WTC11 (cell line): Measurements from ENCODE around the gene MMP11. TPM values are rescaled to one million over a fixed set of nuclear protein-coding genes. Genes with fewer than 3 reads are reported as not detected.

Experiments used
- ATAC-seq: fragments of 200-7000 bp; cut with Tn5 transposase; 2 replicates; pipeline ENCODE4 v1.10.0; 2021; ENCODE audit warnings: mild to moderate bottlenecking, moderate library complexity
- CTCF ChIA-PET: fragments of 300-600 bp; sonication (Branson Sonifier 250); formaldehyde crosslinking; loops from one replicate; lab custom pipeline; 2021; ENCODE audit warnings: antibody characterized with exemption; lab: Charles Lee
- POLR2A ChIA-PET: fragments of 350-600 bp; sonication (Branson Sonifier 250); formaldehyde crosslinking; loops from one replicate; lab custom pipeline; 2021; ENCODE audit warnings: antibody characterized with exemption; lab: Charles Lee
- DNase-seq: peaks from one replicate; pipeline ENCODE4 v3.0.0; 2021; ENCODE audit warnings: low spot score
- H3K27ac Mint-ChIP-seq: 2 replicates; pipeline ENCODE4 v1.8.0; 2021; ENCODE audit warnings: mixed read lengths
- H3K27me3 Mint-ChIP-seq: 2 replicates; pipeline ENCODE4 v1.8.0; 2021; ENCODE audit warnings: low read depth, mild to moderate bottlenecking, moderate library complexity, mixed read lengths
- H3K36me3 Mint-ChIP-seq: 2 replicates; pipeline ENCODE4 v1.8.0; 2021; ENCODE audit warnings: mixed read lengths
- H3K4me1 Mint-ChIP-seq: 2 replicates; pipeline ENCODE4 v1.8.0; 2022; ENCODE audit warnings: mixed read lengths
- H3K4me3 Mint-ChIP-seq: 2 replicates; pipeline ENCODE4 v1.8.0; 2021; ENCODE audit warnings: mild to moderate bottlenecking, moderate library complexity, mixed read lengths
- H3K9me3 Mint-ChIP-seq: 2 replicates; pipeline ENCODE4 v1.8.0; 2021; ENCODE audit warnings: mixed read lengths
- AFF4 ChIP-seq: sonication (generic); formaldehyde crosslinking; IDR thresholded peaks from 2 replicates; pipeline ENCODE4 v1.8.1; 2023; ENCODE audit warnings: mild to moderate bottlenecking, missing genetic modification reagents, borderline replicate concordance
- EMX1 ChIP-seq: fragments of 250-450 bp; sonication (Bioruptor Pico); IDR thresholded peaks from 2 replicates; pipeline ENCODE4 v1.8.0; 2021; ENCODE audit warnings: mild to moderate bottlenecking
- FOXP1 ChIP-seq: sonication (generic); formaldehyde crosslinking; IDR thresholded peaks from 2 replicates; pipeline ENCODE4 v1.8.0; 2022; ENCODE audit warnings: missing genetic modification reagents, mild to moderate bottlenecking, moderate library complexity, borderline replicate concordance
- GTF2I ChIP-seq: fragments of 250-450 bp; sonication (Bioruptor Pico); conservative IDR thresholded peaks from 2 replicates; pipeline ENCODE4 v1.4.0; 2021; ENCODE audit warnings: mild to moderate bottlenecking
- MAX ChIP-seq: sonication (generic); formaldehyde crosslinking; IDR thresholded peaks from 2 replicates; pipeline ENCODE4 v1.8.0; 2022; ENCODE audit warnings: mild to moderate bottlenecking, missing genetic modification reagents
- NFATC4 ChIP-seq: fragments of 250-450 bp; sonication (Bioruptor Pico); IDR thresholded peaks from 2 replicates; pipeline ENCODE4 v1.9.0; 2021; ENCODE audit warnings: mild to moderate bottlenecking
- NFE2L1 ChIP-seq: sonication (generic); formaldehyde crosslinking; IDR thresholded peaks from 2 replicates; pipeline ENCODE4 v1.8.1; 2023; ENCODE audit warnings: missing genetic modification reagents
- SP1 ChIP-seq: sonication (generic); formaldehyde crosslinking; conservative IDR thresholded peaks from 2 replicates; pipeline ENCODE4 v1.8.1; 2022; ENCODE audit warnings: missing genetic modification reagents
- USF2 ChIP-seq: sonication (generic); formaldehyde crosslinking; IDR thresholded peaks from 2 replicates; pipeline ENCODE4 v1.8.1; 2023; ENCODE audit warnings: mild to moderate bottlenecking, missing genetic modification reagents, moderate library complexity
- ZNF138 ChIP-seq: sonication (generic); formaldehyde crosslinking; conservative IDR thresholded peaks from 2 replicates; pipeline ENCODE4 v1.8.1; 2022; ENCODE audit warnings: mild to moderate bottlenecking, moderate library complexity, missing genetic modification reagents
- total RNA-seq: library from RNA; stranded (reverse); gene quantifications from 3 replicates; pipeline ENCODE4 v1.2.3, GENCODE V29; 2021

Gene MMP11
- total RNA-seq, 1 experiment from 2014 or later: 16.5 TPM

GRCh38 chr22:23818541-23818940 lies 45.9 kb downstream of the MMP11 start (continued):
- no peak for TF ChIP-seq NFE2L1 (CRISPR knock-in tag)
- TF ChIP-seq MAX (CRISPR knock-in tag): no peak
- TF ChIP-seq GTF2I (CRISPR knock-in tag): no peak

GRCh38 chr22:23820748-23821211 lies 48.1 kb downstream of the MMP11 start:
- Mint-ChIP-seq H3K27me3 (no peaks in the 10 kb centered on the region; the same call in 1 of the 2 replicates), H3K27ac (0 out of 2 replicates have a peak overlapping the region, but pooled peaks have one; percentile 40), H3K9me3 (no peaks in the 10 kb centered on the region), H3K4me1 (peaks cover 9% of the 10 kb centered on the region), H3K4me3 (no peak overlapping the region), H3K36me3 (peaks cover 87% of the 10 kb centered on the region)
- ChIA-PET CTCF (interaction anchor here (0.5 to 3.0 kb wide), 2 partner anchors 29 to 42 kb away, joined by 5 to 15 read pairs; no protein-coding TSS in a partner anchor), POLR2A (interaction anchor here (0.7 to 0.8 kb wide), 3 partner anchors 21 to 73 kb away, joined by 3 read pairs; partner anchors contain the start of gene MIF)
- ATAC-seq (peak; percentile 53), DNase-seq (no peak)
- TF ChIP-seq FOXP1 (CRISPR knock-in tag) (0 out of 2 replicates have a peak, but pooled peaks have one; percentile 37), EMX1 (no peak)

GRCh38 chr22:23822101-23822671 lies 49.5 kb downstream of the MMP11 start:
- Mint-ChIP-seq H3K36me3 (peaks cover 83% of the 10 kb centered on the region), H3K4me3 (no peak overlapping the region), H3K27ac (peak overlapping the region; percentile 76), H3K9me3 (no peaks in the 10 kb centered on the region), H3K4me1 (peaks cover 13% of the 10 kb centered on the region), H3K27me3 (no peaks in the 10 kb centered on the region; the same call in 1 of the 2 replicates)
- ATAC-seq (no peak), DNase-seq (no peak)
- TF ChIP-seq SP1 (CRISPR knock-in tag) (no peak), AFF4 (no peak), NFATC4 (CRISPR knock-in tag) (no peak)
- POLR2A ChIA-PET: interaction anchor here (0.7 kb wide), 1 partner anchor 145 kb away, joined by 3 read pairs; no protein-coding TSS in a partner anchor
- CTCF ChIA-PET: interaction anchor here (3.0 kb wide), 1 partner anchor 27 kb away, joined by 15 read pairs; no protein-coding TSS in a partner anchor

GRCh38 chr22:23823331-23823791 lies 50.7 kb downstream of the MMP11 start:
- POLR2A ChIA-PET: interaction anchor here (1.0 kb wide), 1 partner anchor 15 kb away, joined by 3 read pairs; the partner anchor contains the start of gene DERL3
- CTCF ChIA-PET: no interaction called here
- DNase-seq (no peak), ATAC-seq (no peak)
- no peaks in the 10 kb centered on the region for H3K9me3 Mint-ChIP-seq
- TF ChIP-seq ZNF138: no peak
- TF ChIP-seq FOXP1 (CRISPR knock-in tag): no peak
- no peak for TF ChIP-seq USF2
- TF ChIP-seq MAX (CRISPR knock-in tag): no peak
- peak overlapping the region; percentile 63 for H3K27ac Mint-ChIP-seq
- H3K27me3 Mint-ChIP-seq: no peaks in the 10 kb centered on the region; the same call in 1 of the 2 replicates
- peaks cover 84% of the 10 kb centered on the region for H3K36me3 Mint-ChIP-seq
- no peak overlapping the region for H3K4me3 Mint-ChIP-seq
- H3K4me1 Mint-ChIP-seq: peaks cover 13% of the 10 kb centered on the region
